ENCODE data around the gene FBN3. TPM values are rescaled to one million over a fixed set of nuclear protein-coding genes. Genes with fewer than 3 reads are reported as not detected.

Gene FBN3
- total and polyA plus RNA-seq, 5 experiments from 2014 or later: not detected

GRCh38 chr19:8127311-8127710 is 22.1 kb downstream of the FBN3 start:
- POLR2A ChIA-PET: no interaction called here
- Mint-ChIP-seq H3K27me3 (peaks cover 3 to 20% (median 11%) of the 10 kb centered on the region in 5 donors), H3K4me1 (no peaks in the 10 kb centered on the region), H3K4me3 (no peak overlapping the region), H3K36me3 (no peaks in the 10 kb centered on the region), H3K27ac (no peak overlapping the region), H3K9me3 (no peaks in the 10 kb centered on the region)
- DNase-seq (no peak), ATAC-seq (no peak)

GRCh38 chr19:8126511-8126910 is 22.9 kb downstream of the FBN3 start:
- H3K27me3 Mint-ChIP-seq: peaks cover 0 to 18% (median 7%) of the 10 kb centered on the region in 5 donors
- no peaks in the 10 kb centered on the region for H3K36me3 Mint-ChIP-seq
- no peak for ATAC-seq
- H3K27ac Mint-ChIP-seq: no peak overlapping the region
- POLR2A ChIA-PET: no interaction called here
- H3K4me1 Mint-ChIP-seq: no peaks in the 10 kb centered on the region
- no peaks in the 10 kb centered on the region for H3K9me3 Mint-ChIP-seq
- no peak for DNase-seq
- no peak overlapping the region for H3K4me3 Mint-ChIP-seq

- peaks cover 0 to 18% (median 10%) of the 10 kb centered on the region in 5 donors for H3K27me3 Mint-ChIP-seq
- POLR2A ChIA-PET: no interaction called here
- H3K4me3 Mint-ChIP-seq: no peak overlapping the region
These were observed 23.4 kb downstream of the FBN3 start for GRCh38 chr19:8126008-8126407.

GRCh38 chr19:8123683-8124082 is 25.7 kb downstream of the FBN3 start:
- ATAC-seq (no peak), DNase-seq (no peak)
- Mint-ChIP-seq H3K4me3 (no peak overlapping the region), H3K4me1 (no peaks in the 10 kb centered on the region), H3K27me3 (peaks cover 0 to 11% (median 10%) of the 10 kb centered on the region in 5 donors), H3K9me3 (no peaks in the 10 kb centered on the region), H3K36me3 (no peaks in the 10 kb centered on the region), H3K27ac (peak overlapping the region in 1 of 10 donors; percentile 3)
- POLR2A ChIA-PET: interaction anchor here (0.7 kb wide), 1 partner anchor 548 kb away, joined by 3 read pairs; no protein-coding TSS in a partner anchor

More at GRCh38 chr19:8126008-8126407, 23.4 kb downstream of the FBN3 start:
- Mint-ChIP-seq H3K36me3 (no peaks in the 10 kb centered on the region), H3K9me3 (no peaks in the 10 kb centered on the region), H3K4me1 (no peaks in the 10 kb centered on the region), H3K27ac (peak overlapping the region in 1 of 10 donors; percentile 27)
- DNase-seq (no peak), ATAC-seq (no peak)

- Mint-ChIP-seq H3K4me3 (no peak overlapping the region), H3K27ac (no peak overlapping the region), H3K27me3 (peaks cover 0 to 10% (median 8%) of the 10 kb centered on the region in 5 donors), H3K9me3 (no peaks in the 10 kb centered on the region), H3K4me1 (no peaks in the 10 kb centered on the region), H3K36me3 (no peaks in the 10 kb centered on the region)
- no peak for DNase-seq
- no peak for ATAC-seq
- POLR2A ChIA-PET: no interaction called here
These were observed 28.5 kb downstream of the FBN3 start for GRCh38 chr19:8120636-8121480.

GRCh38 chr19:8117991-8118390 is 31.4 kb downstream of the FBN3 start:
- POLR2A ChIA-PET: no interaction called here
- no peak overlapping the region for H3K27ac Mint-ChIP-seq
- ATAC-seq (no peak), DNase-seq (no peak)
- H3K4me3 Mint-ChIP-seq: no peak overlapping the region
- H3K27me3 Mint-ChIP-seq: peaks cover 0 to 3% (median 0%) of the 10 kb centered on the region in 5 donors
- no peaks in the 10 kb centered on the region for H3K4me1 Mint-ChIP-seq
- H3K9me3 Mint-ChIP-seq: peaks cover 0 to 2% (median 0%) of the 10 kb centered on the region in 9 donors
- no peaks in the 10 kb centered on the region for H3K36me3 Mint-ChIP-seq

DNA sequence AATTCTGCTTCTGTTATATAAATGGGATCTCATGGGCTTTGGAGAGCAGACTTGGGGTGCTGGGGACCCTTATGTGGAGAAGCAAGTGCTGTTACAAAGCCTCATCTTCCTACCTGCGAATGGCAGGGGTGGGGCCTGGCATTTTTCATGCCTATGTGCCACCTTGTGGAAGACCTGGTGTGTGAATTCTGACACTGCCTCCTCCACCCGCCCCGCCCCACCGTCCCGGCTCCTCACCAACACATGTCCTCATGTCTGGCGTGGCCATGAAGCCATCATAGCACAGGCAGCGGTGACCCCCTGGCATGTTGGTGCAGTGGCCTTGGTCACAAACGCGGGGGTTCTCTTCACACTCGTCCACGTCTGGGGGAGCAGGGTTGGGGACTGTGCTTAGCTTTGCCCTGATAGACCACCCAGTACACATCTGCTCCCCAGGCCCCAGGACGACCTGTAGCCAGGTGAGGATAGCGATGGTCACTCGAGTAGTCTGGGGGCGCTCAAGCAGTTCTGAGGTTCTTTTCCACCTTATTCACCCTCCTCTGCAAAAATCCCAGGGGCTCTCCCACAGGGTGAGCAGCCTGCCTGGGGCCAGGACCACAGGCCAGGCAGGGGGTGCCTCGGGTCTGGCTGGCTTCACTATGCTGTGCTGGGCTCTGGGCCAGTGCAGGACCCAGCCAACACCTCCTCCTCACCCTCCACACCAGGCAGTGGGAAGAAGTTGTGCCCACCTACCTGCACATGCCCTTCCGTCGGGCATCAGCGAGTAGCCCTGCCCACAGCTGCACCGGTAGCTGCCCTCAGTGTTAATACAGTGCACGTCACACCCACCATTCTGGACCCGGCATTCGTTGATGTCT is 32.7 kb downstream of the FBN3 start:
- DNase-seq (no peak), ATAC-seq (no peak)
- no peaks in the 10 kb centered on the region for H3K36me3 Mint-ChIP-seq
- no peaks in the 10 kb centered on the region for H3K4me1 Mint-ChIP-seq
- H3K9me3 Mint-ChIP-seq: peaks cover 0 to 2% (median 0%) of the 10 kb centered on the region in 9 donors
- H3K27me3 Mint-ChIP-seq: peaks cover 0 to 7% (median 0%) of the 10 kb centered on the region in 5 donors
- POLR2A ChIA-PET: no interaction called here
- no peak overlapping the region for H3K27ac Mint-ChIP-seq
- H3K4me3 Mint-ChIP-seq: no peak overlapping the region

- POLR2A ChIA-PET: interaction anchor here (0.5 kb wide), 1 partner anchor 144 kb away, joined by 3 read pairs; no protein-coding TSS in a partner anchor
- no peak overlapping the region for H3K4me3 Mint-ChIP-seq
- H3K36me3 Mint-ChIP-seq: no peaks in the 10 kb centered on the region
- ATAC-seq (no peak), DNase-seq (no peak)
- H3K27ac Mint-ChIP-seq: no peak overlapping the region
- H3K4me1 Mint-ChIP-seq: no peaks in the 10 kb centered on the region
- peaks cover 0 to 2% (median 0%) of the 10 kb centered on the region in 9 donors for H3K9me3 Mint-ChIP-seq
- H3K27me3 Mint-ChIP-seq: peaks cover 0 to 5% (median 0%) of the 10 kb centered on the region in 5 donors
These were observed 33.5 kb downstream of the FBN3 start for GRCh38 chr19:8115805-8116396.

DNA sequence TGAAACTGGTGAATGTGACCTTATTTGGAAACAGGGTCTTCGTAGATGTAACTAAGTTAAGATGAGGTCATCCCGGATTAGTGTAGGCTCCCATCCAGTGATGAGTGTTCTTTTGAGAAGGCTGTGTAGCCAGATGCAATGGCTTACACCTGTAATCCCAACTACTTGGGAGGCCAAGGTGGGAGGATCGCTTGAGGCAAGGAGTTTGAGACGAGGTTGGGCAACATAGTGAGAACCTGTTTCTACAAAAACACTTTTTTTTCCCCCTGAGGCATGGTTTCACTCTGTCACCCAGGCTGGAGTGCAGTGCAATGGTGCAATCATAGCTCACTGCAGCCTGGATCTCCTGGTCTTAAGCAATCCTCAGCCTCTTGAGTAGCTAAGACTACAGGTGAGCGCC is 36.4 kb downstream of the FBN3 start:
- H3K27ac Mint-ChIP-seq: no peak overlapping the region
- DNase-seq (no peak), ATAC-seq (no peak)
- H3K36me3 Mint-ChIP-seq: no peaks in the 10 kb centered on the region
- peaks cover 0 to 12% (median 5%) of the 10 kb centered on the region in 5 donors for H3K27me3 Mint-ChIP-seq
- peaks cover 0 to 10% (median 0%) of the 10 kb centered on the region in 9 donors for H3K9me3 Mint-ChIP-seq
- H3K4me1 Mint-ChIP-seq: no peaks in the 10 kb centered on the region
- POLR2A ChIA-PET: no interaction called here
- H3K4me3 Mint-ChIP-seq: no peak overlapping the region

DNA sequence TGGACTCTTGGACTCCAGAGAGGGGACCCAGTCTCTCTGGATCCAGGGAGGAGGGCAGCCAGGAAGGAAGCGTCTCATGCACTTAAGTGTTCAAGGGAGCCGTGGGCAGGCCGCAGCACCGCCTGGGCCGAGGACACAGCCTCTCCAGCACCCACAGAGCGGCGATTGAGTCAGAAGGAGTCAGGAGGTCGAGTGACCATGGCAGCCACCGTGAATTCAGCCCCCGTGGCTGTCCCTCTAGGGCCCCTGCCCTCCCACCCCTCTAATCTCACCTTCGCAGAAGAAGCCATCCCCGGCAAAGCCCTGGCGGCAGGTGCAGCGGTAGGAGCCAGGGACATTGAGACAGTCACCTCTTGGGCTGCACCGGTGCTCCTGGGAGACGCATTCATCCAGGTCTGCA is 38.0 kb downstream of the FBN3 start:
- POLR2A ChIA-PET: no interaction called here
- ATAC-seq: no peak

DNA sequence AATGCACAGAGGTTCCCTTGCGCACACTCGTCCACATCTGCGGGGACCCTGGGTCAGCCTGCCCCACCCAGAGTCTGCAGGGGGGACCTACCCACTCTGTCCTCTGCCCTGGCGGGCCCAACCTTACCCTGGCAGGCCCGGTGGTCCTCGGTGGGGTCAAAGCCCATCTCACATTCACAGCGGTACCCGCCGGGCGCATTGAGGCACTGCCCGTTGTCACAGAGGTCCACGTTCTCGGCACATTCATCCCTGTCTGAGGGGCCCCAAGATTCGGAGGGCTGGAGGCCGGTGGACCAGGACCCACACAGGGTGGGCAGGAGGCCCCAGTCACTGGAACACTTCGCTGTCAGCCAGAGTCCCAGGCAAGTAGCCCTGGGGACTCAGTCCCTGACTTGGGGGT is 38.5 kb downstream of the FBN3 start:
- H3K9me3 Mint-ChIP-seq: peaks cover 0 to 10% (median 0%) of the 10 kb centered on the region in 9 donors
- POLR2A ChIA-PET: no interaction called here
- ATAC-seq: no peak
- no peaks in the 10 kb centered on the region for H3K4me1 Mint-ChIP-seq
- peaks cover 0 to 12% (median 5%) of the 10 kb centered on the region in 5 donors for H3K27me3 Mint-ChIP-seq
- no peak overlapping the region for H3K27ac Mint-ChIP-seq
- DNase-seq: no peak
- no peaks in the 10 kb centered on the region for H3K36me3 Mint-ChIP-seq
- H3K4me3 Mint-ChIP-seq: no peak overlapping the region

More for the DNA sequence above, 38.0 kb downstream of the FBN3 start:
- no peak overlapping the region for H3K27ac Mint-ChIP-seq
- H3K9me3 Mint-ChIP-seq: peaks cover 0 to 10% (median 0%) of the 10 kb centered on the region in 9 donors
- H3K4me3 Mint-ChIP-seq: no peak overlapping the region
- no peaks in the 10 kb centered on the region for H3K36me3 Mint-ChIP-seq
- DNase-seq: no peak
- H3K27me3 Mint-ChIP-seq: peaks cover 0 to 12% (median 5%) of the 10 kb centered on the region in 5 donors
- no peaks in the 10 kb centered on the region for H3K4me1 Mint-ChIP-seq

DNA sequence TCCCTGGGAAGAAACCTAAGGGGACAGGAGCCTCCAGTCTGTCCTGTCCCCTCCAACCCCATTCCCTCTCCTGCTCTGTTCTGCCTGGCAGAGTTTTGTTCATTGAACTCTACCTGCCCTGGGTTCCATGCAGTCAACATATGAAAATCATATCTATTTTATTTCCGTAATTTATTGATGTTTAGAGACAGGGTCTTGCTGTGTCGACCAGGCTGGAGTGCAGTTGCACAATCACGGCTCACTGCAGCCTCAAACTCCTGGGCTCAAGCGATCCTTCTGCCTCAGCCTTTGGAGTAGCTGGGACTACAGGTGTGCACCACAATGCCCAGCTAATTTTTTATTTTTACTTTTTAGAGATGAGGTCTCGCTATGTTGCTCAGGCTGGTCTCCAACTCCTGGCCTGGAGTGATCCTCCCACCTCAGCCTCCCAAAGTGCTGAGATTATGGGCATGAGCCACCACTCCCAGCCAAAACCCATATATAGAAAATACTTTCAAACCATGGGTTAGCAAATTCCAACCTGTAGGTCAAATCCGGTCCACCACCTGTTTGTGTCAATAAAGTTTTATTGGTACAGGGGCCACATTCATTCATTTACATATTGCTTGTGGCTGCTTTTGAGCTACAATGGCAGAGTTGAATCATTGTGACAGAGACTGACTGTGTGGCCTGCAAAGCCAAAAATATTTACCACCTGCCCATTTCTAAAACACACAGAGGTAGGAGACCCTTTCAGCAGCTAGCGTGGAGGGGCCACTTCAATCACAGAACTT is 39.3 kb downstream of the FBN3 start:
- no peak for DNase-seq
- no peaks in the 10 kb centered on the region for H3K36me3 Mint-ChIP-seq
- peaks cover 0 to 14% (median 7%) of the 10 kb centered on the region in 5 donors for H3K27me3 Mint-ChIP-seq
- ATAC-seq: no peak
- H3K9me3 Mint-ChIP-seq: peaks cover 0 to 10% (median 0%) of the 10 kb centered on the region in 9 donors
- POLR2A ChIA-PET: no interaction called here
- H3K4me3 Mint-ChIP-seq: no peak overlapping the region
- H3K4me1 Mint-ChIP-seq: no peaks in the 10 kb centered on the region
- H3K27ac Mint-ChIP-seq: no peak overlapping the region

Measured in naive thymus-derived CD8-positive, alpha-beta T cell (primary cell).